HG03575 (cell line): ENCODE measurements around the gene MEGF6.

ENCODE experiments used
- ATAC-seq: cut with Tn5 transposase; IDR thresholded peaks from one replicate; pipeline ENCODE4 v1.9.1; 2021; ENCODE audit not compliant: unreplicated experiment, insufficient number of reproducible peaks, low FRiP score; ENCODE audit errors: extremely low read depth

MEGF6 gene

GRCh38 chr1:3485016-3485415 is 126.3 kb downstream of the MEGF6 start:
- ATAC-seq: no peak

GRCh38 chr1:3483801-3484444 is 127.4 kb downstream of the MEGF6 start:
- no peak for ATAC-seq

- no peak for ATAC-seq
These were observed 127.9 kb downstream of the MEGF6 start for GRCh38 chr1:3483380-3483779.

GRCh38 chr1:3482378-3482849 is 128.9 kb downstream of the MEGF6 start:
- ATAC-seq: no peak

- no peak for ATAC-seq
These were observed 129.4 kb downstream of the MEGF6 start for GRCh38 chr1:3481836-3482375.

- no peak for ATAC-seq
These were observed 130.3 kb downstream of the MEGF6 start for GRCh38 chr1:3481046-3481445.

GRCh38 chr1:3480369-3480719 is 131.0 kb downstream of the MEGF6 start:
- ATAC-seq: no peak

GRCh38 chr1:3479511-3480368 is 131.6 kb downstream of the MEGF6 start:
- no peak for ATAC-seq

- no peak for ATAC-seq
These were observed 133.1 kb downstream of the MEGF6 start for GRCh38 chr1:3478187-3478586.

GRCh38 chr1:3477241-3477995 is 133.9 kb downstream of the MEGF6 start:
- ATAC-seq: no peak

- no peak for ATAC-seq
These were observed 134.6 kb downstream of the MEGF6 start for GRCh38 chr1:3476666-3477065.

- ATAC-seq: no peak
These were observed 135.3 kb downstream of the MEGF6 start for GRCh38 chr1:3475839-3476573.

GRCh38 chr1:3474421-3474820 is 136.9 kb downstream of the MEGF6 start:
- ATAC-seq: no peak

- no peak for ATAC-seq
These were observed 137.3 kb downstream of the MEGF6 start for GRCh38 chr1:3474016-3474415.

- ATAC-seq: no peak
These were observed 137.9 kb downstream of the MEGF6 start for GRCh38 chr1:3473381-3473844.

- ATAC-seq: no peak
These were observed 138.4 kb downstream of the MEGF6 start for GRCh38 chr1:3472906-3473305.

- ATAC-seq: no peak
These were observed 139.0 kb downstream of the MEGF6 start for GRCh38 chr1:3472088-3472850.
